Measurements from ENCODE around the gene VAV3.
"Not testable (repeated sequence)": the region's sequence is repeated elsewhere in the genome, so short reads cannot be mapped to it uniquely, and the experiment has no call there.

VAV3 gene

GRCh38 chr1:107673006-107673405 lies 292.0 kb downstream of the VAV3 start:
- no peak for DNase-seq

- no peak for DNase-seq
These were observed 294.5 kb downstream of the VAV3 start for GRCh38 chr1:107670397-107671040.

GRCh38 chr1:107669996-107670395 lies 295.0 kb downstream of the VAV3 start:
- DNase-seq, result no peak

GRCh38 chr1:107668762-107669161 lies 296.2 kb downstream of the VAV3 start:
- DNase-seq, result no peak

GRCh38 chr1:107666493-107666892 lies 298.5 kb downstream of the VAV3 start:
- DNase-seq, result no peak

- DNase-seq, result no peak
These were observed 299.7 kb downstream of the VAV3 start for GRCh38 chr1:107664982-107665925.

DNA sequence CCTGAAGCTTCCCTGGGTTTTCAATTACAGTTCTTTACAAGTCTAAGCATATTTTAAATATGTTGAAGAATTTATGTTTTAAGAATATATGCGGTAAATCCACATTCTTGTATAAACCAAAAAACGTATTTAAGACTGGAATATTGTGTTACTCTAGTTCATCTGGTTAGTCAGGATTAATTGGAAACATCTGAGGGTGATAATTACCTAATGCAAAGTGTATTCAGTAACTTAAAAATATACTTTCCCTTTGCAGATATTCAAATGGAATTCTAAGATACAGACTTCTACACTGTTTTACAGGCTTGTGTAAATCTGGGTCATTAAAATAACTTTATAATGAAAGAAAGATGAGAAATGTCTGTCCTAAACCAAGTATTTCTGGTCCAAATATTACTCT lies 302.0 kb downstream of the VAV3 start:
- DNase-seq, result no peak

- no peak for DNase-seq
These were observed 303.8 kb downstream of the VAV3 start for GRCh38 chr1:107661158-107661557.

- DNase-seq, result no peak
These were observed 305.0 kb downstream of the VAV3 start for GRCh38 chr1:107659961-107660360.

- no peak for DNase-seq
These were observed 307.6 kb downstream of the VAV3 start for GRCh38 chr1:107657356-107657755.

DNA sequence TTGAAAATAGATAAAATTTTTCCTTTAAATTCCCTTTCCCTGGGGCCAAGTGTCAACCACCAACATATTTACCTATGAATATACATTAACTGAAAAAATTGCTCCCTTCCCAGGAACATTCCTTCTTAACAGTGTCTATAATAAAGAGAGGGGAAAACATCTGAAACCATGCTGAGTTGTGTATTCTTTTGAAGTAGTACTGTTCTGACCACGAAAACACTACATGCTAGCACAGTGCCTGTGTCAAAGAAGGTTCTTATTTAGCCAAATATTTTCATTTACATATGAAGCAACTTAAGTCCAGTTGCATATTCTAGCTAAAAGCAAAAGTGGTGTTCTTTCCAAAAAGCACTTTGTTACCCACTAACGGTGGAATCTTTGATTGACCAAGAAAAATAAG lies 311.2 kb downstream of the VAV3 start:
- no peak for DNase-seq

GRCh38 chr1:107653005-107653404 lies 312.0 kb downstream of the VAV3 start:
- no peak for DNase-seq

DNA sequence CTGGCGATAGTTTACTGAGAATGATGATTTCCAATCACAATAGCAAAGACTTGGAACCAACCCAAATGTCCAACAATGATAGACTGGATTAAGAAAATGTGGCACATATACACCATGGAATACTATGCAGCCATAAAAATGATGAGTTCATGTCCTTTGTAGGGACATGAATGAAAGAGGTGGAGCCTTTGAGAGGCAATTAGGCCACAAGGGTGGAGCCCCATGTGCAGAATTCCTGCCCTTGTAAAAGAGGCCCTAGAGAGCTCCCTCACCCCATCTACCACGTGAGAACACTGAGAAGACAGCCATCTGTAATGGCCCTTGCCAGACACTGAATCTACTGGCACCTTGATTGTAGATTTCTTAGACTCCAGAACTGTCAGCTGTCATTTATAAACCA lies 314.2 kb downstream of the VAV3 start:
- DNase-seq, result not testable (repeated sequence)

DNA sequence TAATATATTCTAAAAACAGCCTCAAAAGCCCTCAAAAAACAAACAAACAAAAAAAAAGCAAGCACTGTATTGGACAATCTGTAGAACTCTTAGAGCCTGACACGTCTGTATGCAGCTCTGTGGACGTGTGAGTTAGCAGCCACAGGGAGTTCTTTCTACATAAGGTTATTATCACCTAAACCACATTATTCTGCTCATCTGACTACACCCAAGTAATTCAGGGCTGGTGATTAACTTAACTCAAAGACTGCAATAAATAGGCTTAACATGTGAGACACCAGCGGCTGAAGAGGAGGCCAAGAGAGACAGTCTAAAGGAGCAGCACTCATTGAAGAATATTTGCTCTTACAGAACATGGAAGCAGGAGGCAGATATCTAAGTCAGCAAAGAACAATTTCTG lies 316.0 kb downstream of the VAV3 start:
- DNase-seq, result no peak

GRCh38 chr1:107648071-107648470 lies 316.9 kb downstream of the VAV3 start:
- DNase-seq, result no peak

GRCh38 chr1:107647012-107647411 lies 318.0 kb downstream of the VAV3 start:
- no peak for DNase-seq

DNA sequence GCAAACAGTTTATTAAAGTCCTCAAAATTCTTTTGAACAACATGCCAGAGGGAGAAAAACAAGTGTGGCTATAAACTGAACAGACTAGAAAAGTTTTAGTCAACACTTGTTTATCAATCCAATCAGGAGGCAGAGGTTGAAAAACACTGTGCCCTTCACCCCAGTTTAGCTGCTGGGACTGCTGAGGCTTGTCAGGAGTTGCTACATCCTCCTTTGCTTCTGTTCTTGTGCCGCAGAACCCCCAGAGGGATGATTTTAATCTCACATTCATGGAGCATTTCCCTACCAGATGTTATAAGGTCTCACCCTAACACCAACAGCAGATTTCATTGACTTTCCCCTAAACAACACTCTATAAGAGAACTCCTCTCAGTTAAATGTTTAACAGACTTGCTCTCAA lies 321.2 kb downstream of the VAV3 start:
- no peak for DNase-seq

DNA sequence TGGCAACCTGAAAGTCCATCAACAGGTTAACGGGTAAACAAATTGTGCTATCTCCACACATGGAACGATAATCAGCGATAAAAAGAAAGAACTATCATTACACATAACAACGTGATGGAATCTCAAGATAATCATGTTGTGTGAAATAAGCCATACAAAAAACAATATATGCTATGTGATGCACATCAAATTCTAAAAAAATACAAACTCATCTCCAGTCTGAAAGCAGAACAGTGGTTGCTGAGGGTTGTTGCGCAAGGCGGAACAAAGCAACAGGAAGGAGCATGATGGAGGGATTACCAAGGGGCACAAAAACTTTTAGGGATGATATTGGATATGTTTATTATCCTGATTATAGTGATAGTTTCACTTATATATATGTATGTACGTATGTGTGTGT lies 324.8 kb downstream of the VAV3 start:
- no peak for DNase-seq

- no peak for DNase-seq
These were observed 327.9 kb downstream of the VAV3 start for GRCh38 chr1:107637101-107637500.

DNA sequence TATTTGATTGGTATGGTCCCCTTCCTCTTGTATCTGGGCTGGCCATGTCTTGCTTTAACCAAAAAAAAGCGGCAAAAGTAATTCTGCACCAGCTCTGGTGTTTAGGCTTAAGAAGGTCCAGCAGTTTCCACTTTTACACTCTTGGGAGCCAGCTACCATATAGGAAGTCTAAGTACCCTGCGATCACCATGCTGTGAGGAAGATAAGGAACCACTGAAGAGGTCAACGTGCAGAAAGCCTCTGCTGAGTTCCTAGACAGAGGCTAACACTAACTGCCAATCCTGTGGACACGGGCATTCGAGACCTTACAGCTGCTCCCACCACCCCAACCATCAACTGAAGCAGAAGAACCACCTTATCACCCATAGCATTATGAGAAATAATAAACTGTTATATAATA lies 331.4 kb downstream of the VAV3 start:
- no peak for DNase-seq

DNA sequence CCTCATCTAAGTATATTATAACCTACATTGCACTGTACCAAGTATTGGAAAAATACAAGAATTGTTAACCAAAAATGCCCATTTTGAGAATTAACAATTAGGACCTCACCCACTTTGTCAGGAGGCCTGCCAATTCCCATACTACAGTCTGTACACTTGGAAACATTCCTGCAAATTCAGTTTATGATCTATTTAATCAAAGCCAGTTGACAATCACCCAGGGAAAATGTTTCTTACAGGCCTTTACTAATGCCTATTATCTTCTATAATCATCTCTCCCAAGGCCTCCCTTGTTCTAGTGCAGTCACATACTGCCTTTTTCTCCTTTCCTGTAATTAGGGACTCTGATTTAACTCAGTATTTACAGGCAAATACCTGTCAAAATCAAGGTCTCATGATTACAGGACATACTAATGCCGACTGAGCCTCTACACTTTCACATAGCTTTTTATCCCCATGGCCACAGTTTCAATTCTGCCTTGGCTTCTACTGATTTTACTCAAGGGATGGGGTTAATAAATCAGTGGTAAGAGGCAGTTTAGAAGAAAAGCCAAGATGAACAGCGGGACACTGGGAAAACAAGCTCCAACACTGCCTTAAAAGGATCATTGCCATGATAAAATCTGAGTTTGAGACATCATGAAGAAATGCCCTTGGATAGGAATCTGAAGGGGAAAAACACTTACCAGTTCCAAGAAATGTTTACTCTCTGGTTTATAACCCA lies 338.7 kb downstream of the VAV3 start:
- no peak for DNase-seq

- DNase-seq, result no peak
These were observed 339.5 kb downstream of the VAV3 start for GRCh38 chr1:107625405-107626029.

DNA sequence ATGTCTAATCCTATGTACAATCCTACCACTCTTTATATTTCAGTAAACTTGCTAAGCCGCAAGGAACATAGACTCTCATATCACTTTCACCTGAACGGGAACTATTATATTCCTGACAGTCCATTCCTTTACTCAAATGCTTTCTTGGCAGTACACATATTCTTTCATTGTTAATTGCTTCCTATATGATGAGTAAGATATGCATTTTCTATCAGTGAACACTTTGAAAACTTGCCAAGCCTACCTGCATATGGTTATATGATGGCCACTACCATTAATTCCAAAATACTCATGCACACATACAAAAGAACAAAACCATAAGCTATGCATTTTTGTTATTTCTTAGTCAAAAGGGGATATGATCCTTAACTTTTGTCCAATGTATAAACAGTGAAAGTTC lies 341.5 kb downstream of the VAV3 start:
- DNase-seq, result no peak
